ENCODE measurements around the gene TMEM179B. TPM values are rescaled to one million over a fixed set of nuclear protein-coding genes. Genes with fewer than 3 reads are reported as not detected.

The TMEM179B gene
- total and polyA plus RNA-seq, 2 of the 13 experiments (the other 11 are each of a cell fraction or from before 2014, with no cell fraction given): 24.8 to 25.7 TPM

DNA sequence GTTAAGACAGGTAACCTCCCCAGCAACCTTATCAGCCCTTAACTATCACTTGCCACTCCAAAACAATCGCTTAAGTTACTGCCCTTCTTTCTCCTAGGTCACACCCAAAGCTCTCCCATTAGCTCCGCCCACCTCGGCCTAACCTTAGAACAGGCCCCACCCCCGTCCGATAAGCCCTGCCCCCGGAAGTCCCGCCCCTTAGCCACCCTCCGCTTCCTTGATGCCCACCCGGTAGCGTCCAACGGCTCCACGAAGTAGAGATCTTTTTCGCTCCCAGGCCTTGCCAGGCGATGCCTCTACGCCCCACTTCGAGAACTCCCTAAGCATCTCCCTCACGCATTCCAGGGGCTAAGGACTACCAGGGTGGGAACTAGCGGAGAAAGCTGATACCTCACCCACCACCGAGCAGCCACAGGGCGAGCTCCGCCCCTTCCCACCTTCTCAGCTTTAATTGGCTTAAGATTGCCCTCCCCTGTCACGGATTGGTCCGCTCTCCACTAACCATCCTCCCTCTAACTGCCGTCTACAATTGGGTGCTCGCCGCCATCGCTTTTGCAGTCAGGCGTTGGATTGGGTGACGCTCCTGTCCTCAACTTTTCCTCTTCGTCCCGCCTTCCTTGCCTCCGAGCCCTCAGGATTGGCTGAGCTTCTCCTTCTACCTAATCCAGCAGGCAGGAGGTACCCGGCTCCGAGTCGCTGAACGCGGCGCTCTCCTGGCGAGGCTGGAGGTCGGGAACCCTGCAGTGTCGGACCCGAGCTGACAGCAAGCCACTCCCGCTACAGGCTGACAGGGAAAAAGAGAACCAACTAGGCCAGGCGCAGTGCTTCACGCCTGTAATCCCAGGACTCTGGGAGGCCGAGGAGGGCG lies 33.2 kb upstream of the TMEM179B start, which contains the start of gene ZBTB3 (continued):
- TF ChIP-seq, protein P1, sequence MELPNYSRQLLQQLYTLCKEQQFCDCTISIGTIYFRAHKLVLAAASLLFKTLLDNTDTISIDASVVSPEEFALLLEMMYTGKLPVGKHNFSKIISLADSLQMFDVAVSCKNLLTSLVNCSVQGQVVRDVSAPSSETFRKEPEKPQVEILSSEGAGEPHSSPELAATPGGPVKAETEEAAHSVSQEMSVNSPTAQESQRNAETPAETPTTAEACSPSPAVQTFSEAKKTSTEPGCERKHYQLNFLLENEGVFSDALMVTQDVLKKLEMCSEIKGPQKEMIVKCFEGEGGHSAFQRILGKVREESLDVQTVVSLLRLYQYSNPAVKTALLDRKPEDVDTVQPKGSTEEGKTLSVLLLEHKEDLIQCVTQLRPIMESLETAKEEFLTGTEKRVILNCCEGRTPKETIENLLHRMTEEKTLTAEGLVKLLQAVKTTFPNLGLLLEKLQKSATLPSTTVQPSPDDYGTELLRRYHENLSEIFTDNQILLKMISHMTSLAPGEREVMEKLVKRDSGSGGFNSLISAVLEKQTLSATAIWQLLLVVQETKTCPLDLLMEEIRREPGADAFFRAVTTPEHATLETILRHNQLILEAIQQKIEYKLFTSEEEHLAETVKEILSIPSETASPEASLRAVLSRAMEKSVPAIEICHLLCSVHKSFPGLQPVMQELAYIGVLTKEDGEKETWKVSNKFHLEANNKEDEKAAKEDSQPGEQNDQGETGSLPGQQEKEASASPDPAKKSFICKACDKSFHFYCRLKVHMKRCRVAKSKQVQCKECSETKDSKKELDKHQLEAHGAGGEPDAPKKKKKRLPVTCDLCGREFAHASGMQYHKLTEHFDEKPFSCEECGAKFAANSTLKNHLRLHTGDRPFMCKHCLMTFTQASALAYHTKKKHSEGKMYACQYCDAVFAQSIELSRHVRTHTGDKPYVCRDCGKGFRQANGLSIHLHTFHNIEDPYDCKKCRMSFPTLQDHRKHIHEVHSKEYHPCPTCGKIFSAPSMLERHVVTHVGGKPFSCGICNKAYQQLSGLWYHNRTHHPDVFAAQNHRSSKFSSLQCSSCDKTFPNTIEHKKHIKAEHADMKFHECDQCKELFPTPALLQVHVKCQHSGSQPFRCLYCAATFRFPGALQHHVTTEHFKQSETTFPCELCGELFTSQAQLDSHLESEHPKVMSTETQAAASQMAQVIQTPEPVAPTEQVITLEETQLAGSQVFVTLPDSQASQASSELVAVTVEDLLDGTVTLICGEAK (IDR thresholded peaks at IDR 0.05): peak; percentile 33; the same call in 1 of the 2 replicates
- TF ChIP-seq, protein P1 (CRISPR knock-in tag; IDR thresholded peaks at IDR 0.05): no peak
- TF ChIP-seq, protein P2, sequence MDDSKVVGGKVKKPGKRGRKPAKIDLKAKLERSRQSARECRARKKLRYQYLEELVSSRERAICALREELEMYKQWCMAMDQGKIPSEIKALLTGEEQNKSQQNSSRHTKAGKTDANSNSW (CRISPR knock-in tag; IDR thresholded peaks at IDR 0.05; ENCODE audit: borderline replicate concordance): no peak
- TF ChIP-seq, protein P3, sequence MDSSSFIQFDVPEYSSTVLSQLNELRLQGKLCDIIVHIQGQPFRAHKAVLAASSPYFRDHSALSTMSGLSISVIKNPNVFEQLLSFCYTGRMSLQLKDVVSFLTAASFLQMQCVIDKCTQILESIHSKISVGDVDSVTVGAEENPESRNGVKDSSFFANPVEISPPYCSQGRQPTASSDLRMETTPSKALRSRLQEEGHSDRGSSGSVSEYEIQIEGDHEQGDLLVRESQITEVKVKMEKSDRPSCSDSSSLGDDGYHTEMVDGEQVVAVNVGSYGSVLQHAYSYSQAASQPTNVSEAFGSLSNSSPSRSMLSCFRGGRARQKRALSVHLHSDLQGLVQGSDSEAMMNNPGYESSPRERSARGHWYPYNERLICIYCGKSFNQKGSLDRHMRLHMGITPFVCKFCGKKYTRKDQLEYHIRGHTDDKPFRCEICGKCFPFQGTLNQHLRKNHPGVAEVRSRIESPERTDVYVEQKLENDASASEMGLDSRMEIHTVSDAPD (CRISPR knock-in tag; IDR thresholded peaks at IDR 0.05): no peak
- TF ChIP-seq, protein P4, sequence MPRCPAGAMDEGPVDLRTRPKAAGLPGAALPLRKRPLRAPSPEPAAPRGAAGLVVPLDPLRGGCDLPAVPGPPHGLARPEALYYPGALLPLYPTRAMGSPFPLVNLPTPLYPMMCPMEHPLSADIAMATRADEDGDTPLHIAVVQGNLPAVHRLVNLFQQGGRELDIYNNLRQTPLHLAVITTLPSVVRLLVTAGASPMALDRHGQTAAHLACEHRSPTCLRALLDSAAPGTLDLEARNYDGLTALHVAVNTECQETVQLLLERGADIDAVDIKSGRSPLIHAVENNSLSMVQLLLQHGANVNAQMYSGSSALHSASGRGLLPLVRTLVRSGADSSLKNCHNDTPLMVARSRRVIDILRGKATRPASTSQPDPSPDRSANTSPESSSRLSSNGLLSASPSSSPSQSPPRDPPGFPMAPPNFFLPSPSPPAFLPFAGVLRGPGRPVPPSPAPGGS (CRISPR knock-in tag; IDR thresholded peaks at IDR 0.05): peak; percentile 67; the same call in 1 of the 2 replicates
- TF ChIP-seq TBP (CRISPR knock-in tag; IDR thresholded peaks at IDR 0.05): no peak
- TF ChIP-seq, protein P5, sequence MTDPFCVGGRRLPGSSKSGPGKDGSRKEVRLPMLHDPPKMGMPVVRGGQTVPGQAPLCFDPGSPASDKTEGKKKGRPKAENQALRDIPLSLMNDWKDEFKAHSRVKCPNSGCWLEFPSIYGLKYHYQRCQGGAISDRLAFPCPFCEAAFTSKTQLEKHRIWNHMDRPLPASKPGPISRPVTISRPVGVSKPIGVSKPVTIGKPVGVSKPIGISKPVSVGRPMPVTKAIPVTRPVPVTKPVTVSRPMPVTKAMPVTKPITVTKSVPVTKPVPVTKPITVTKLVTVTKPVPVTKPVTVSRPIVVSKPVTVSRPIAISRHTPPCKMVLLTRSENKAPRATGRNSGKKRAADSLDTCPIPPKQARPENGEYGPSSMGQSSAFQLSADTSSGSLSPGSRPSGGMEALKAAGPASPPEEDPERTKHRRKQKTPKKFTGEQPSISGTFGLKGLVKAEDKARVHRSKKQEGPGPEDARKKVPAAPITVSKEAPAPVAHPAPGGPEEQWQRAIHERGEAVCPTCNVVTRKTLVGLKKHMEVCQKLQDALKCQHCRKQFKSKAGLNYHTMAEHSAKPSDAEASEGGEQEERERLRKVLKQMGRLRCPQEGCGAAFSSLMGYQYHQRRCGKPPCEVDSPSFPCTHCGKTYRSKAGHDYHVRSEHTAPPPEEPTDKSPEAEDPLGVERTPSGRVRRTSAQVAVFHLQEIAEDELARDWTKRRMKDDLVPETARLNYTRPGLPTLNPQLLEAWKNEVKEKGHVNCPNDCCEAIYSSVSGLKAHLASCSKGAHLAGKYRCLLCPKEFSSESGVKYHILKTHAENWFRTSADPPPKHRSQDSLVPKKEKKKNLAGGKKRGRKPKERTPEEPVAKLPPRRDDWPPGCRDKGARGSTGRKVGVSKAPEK (CRISPR knock-in tag; IDR thresholded peaks at IDR 0.05; ENCODE audit: borderline replicate concordance): no peak
- TF ChIP-seq MAFG (CRISPR knock-in tag; IDR thresholded peaks at IDR 0.05): no peak
- TF ChIP-seq SMAD9 (CRISPR knock-in tag; IDR thresholded peaks at IDR 0.05): peak; percentile 70; the same call in 1 of the 2 replicates
